Uterus (tissue), 2 donors: Measurements from ENCODE around the gene EMC6.

Source experiments
- POLR2A ChIP-seq, 2 donors: fragments of 450-650 bp; IDR thresholded peaks; one replicate each; pipeline ENCODE4 v1.6.1; 2016; ENCODE audit warnings: antibody characterized with exemption in 2 of 2, mild to moderate bottlenecking in 1 of 2, moderate library complexity in 1 of 2
- TF ChIP-seq, protein P1 (sequence below), 4 experiments: fragments of 200-600 bp in 2 of 4; fragments of 450-650 bp in 2 of 4; sonication (generic) in 2 of 4; IDR thresholded peaks; one replicate each; pipeline ENCODE4 v1.5.1; 2016 to 2019; ENCODE audit warnings: antibody characterized with exemption in 4 of 4, mild to moderate bottlenecking in 2 of 4, moderate library complexity in 1 of 4

DNA sequence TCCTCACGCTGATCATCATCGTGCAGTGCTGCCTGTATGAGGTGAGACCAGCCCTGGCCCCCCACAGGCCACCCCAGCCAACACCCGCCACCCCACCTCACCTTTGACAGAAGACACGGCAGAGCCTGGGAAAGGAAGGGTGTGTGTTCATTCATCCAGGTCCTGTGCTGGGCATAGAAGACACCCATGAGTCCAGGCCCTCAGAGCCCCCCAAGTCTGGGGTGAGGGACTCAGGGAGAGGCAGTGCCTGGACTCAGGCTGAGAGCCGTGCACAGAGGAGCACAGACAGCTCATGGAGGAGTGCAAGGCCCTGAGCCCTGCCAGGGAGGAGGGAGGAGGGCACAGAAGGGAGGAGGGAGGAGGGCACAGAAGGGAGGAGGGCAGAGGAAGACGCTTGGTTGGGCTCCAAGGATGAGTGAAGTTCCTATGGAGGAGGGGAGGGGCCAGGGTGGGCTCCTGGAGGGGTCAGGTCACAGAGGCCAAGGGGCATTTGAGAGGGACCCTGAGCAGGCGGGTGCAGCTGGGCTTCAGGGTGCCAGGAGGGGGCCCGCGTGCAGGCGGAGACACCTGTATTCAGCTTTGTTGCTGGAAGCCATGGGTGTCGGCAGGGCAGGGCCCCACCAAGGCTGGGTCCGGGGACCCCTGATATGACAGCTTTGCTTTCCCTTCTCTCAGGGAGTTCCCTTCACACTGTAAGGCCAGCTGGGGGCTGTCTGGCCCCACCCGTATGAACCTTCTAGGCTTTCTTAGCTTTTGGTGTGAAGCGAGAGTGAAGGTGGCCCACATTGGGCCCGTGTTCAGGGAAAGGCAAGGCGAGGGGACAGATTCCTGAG, 11.6 kb upstream of the EMC6 start:
- TF ChIP-seq POLR2A (IDR thresholded peaks at IDR 0.05): no peak
- TF ChIP-seq, protein P1, sequence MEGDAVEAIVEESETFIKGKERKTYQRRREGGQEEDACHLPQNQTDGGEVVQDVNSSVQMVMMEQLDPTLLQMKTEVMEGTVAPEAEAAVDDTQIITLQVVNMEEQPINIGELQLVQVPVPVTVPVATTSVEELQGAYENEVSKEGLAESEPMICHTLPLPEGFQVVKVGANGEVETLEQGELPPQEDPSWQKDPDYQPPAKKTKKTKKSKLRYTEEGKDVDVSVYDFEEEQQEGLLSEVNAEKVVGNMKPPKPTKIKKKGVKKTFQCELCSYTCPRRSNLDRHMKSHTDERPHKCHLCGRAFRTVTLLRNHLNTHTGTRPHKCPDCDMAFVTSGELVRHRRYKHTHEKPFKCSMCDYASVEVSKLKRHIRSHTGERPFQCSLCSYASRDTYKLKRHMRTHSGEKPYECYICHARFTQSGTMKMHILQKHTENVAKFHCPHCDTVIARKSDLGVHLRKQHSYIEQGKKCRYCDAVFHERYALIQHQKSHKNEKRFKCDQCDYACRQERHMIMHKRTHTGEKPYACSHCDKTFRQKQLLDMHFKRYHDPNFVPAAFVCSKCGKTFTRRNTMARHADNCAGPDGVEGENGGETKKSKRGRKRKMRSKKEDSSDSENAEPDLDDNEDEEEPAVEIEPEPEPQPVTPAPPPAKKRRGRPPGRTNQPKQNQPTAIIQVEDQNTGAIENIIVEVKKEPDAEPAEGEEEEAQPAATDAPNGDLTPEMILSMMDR (IDR thresholded peaks at IDR 0.05): no peak
